ENCODE data around the gene COL11A1. TPM values are rescaled to one million over a fixed set of nuclear protein-coding genes. Genes with fewer than 3 reads are reported as not detected.

Gene COL11A1
- total RNA-seq, 4 donors from 2014 or later: not detected

- no peak overlapping the region for H3K27ac ChIP-seq
- no peaks in the 10 kb centered on the region for H3K4me1 ChIP-seq
- H3K4me3 ChIP-seq: no peak overlapping the region
- no peaks in the 10 kb centered on the region for H3K36me3 ChIP-seq
- intact Hi-C loops (cut with DNase I): no loop called here
- peaks cover 0 to 9% (median 0%) of the 10 kb centered on the region in 3 donors for H3K9me3 ChIP-seq
- H3K27me3 ChIP-seq: no peaks in the 10 kb centered on the region
- TF ChIP-seq POLR2A (IDR thresholded peaks at IDR 0.05) (no peak), CTCF (IDR thresholded peaks at IDR 0.05) (no peak)
- no peak for DNase-seq
Measured at GRCh38 chr1:102858695-102859094, 249.6 kb downstream of the COL11A1 start.

DNA sequence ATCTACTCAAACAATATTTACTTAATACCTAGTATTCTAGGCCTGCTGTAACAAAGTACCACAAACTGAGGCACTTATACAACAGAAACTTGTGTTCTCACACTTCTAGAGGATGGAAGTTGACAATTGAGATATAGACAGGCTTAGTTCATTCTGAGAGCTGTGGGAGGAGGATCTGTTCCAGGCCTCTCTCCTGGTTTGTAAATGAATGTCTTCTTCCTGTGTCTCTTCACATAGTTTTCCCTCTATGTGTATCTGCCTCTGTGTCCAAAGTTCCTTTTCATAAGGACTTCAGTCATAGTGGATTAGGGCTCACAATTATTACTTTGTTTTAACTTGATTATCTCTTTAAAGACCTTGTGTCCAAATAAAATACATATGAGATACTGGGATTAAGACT, 251.1 kb downstream of the COL11A1 start:
- Histone ChIP-seq H3K36me3 (no peaks in the 10 kb centered on the region), H3K27me3 (no peaks in the 10 kb centered on the region), H3K4me1 (no peaks in the 10 kb centered on the region), H3K4me3 (no peak overlapping the region), H3K27ac (no peak overlapping the region), H3K9me3 (peaks cover 0 to 13% (median 0%) of the 10 kb centered on the region in 3 donors)
- no peak for TF ChIP-seq POLR2A (IDR thresholded peaks at IDR 0.05)
- no peak for TF ChIP-seq CTCF (IDR thresholded peaks at IDR 0.05)
- DNase-seq: no peak
- intact Hi-C loops (cut with DNase I): no loop called here

GRCh38 chr1:102853701-102854187, 254.6 kb downstream of the COL11A1 start:
- intact Hi-C loops (cut with DNase I): no loop called here
- Histone ChIP-seq H3K27ac (no peak overlapping the region), H3K27me3 (no peaks in the 10 kb centered on the region), H3K9me3 (peaks cover 0 to 13% (median 0%) of the 10 kb centered on the region in 3 donors), H3K4me3 (no peak overlapping the region), H3K4me1 (no peaks in the 10 kb centered on the region), H3K36me3 (no peaks in the 10 kb centered on the region)
- TF ChIP-seq POLR2A (IDR thresholded peaks at IDR 0.05): no peak
- TF ChIP-seq CTCF (IDR thresholded peaks at IDR 0.05): no peak
- no peak for DNase-seq
- WGBS, 2 donors: no CpG with 5 or more reads among the region's 50 CpGs

GRCh38 chr1:102853136-102853535, 255.2 kb downstream of the COL11A1 start:
- Histone ChIP-seq H3K4me3 (no peak overlapping the region), H3K9me3 (peaks cover 0 to 13% (median 0%) of the 10 kb centered on the region in 3 donors), H3K4me1 (no peaks in the 10 kb centered on the region), H3K27ac (no peak overlapping the region), H3K27me3 (no peaks in the 10 kb centered on the region), H3K36me3 (no peaks in the 10 kb centered on the region)
- TF ChIP-seq CTCF (IDR thresholded peaks at IDR 0.05) (no peak), POLR2A (IDR thresholded peaks at IDR 0.05) (no peak)
- DNase-seq: no peak
- intact Hi-C loops (cut with DNase I): no loop called here

DNA sequence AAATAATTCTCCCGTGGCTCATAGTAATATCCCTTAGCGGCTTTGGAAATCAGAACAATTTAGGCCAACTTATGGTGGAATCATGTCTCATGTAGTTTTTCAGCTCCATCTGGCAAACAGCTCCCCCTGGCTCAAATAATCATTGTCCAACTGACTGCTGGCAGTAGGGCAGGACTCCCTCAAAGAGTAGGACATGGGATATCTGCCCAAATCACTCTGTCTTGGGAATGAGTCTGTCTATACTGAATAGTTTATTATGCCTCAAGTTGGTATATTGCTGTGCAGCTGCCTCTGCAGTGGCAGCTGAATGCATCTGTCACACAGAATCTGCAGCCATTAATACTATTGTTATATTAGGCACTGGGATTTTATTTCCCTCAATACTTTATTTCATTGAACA, 255.7 kb downstream of the COL11A1 start:
- WGBS, 2 donors: 46 to 65% methylated on average over 2 of the region's 2 CpGs
- intact Hi-C loops (cut with DNase I): no loop called here

More for the DNA sequence above, 255.7 kb downstream of the COL11A1 start:
- peaks cover 0 to 13% (median 0%) of the 10 kb centered on the region in 3 donors for H3K9me3 ChIP-seq
- no peaks in the 10 kb centered on the region for H3K27me3 ChIP-seq
- TF ChIP-seq CTCF (IDR thresholded peaks at IDR 0.05) (no peak), POLR2A (IDR thresholded peaks at IDR 0.05) (no peak)
- H3K27ac ChIP-seq: no peak overlapping the region
- no peaks in the 10 kb centered on the region for H3K36me3 ChIP-seq
- H3K4me3 ChIP-seq: no peak overlapping the region
- no peaks in the 10 kb centered on the region for H3K4me1 ChIP-seq
- no peak for DNase-seq

Data from esophagus squamous epithelium (tissue), 5 donors.